ENCODE measurements around the gene SH3GLB2.

SH3GLB2 gene

DNA sequence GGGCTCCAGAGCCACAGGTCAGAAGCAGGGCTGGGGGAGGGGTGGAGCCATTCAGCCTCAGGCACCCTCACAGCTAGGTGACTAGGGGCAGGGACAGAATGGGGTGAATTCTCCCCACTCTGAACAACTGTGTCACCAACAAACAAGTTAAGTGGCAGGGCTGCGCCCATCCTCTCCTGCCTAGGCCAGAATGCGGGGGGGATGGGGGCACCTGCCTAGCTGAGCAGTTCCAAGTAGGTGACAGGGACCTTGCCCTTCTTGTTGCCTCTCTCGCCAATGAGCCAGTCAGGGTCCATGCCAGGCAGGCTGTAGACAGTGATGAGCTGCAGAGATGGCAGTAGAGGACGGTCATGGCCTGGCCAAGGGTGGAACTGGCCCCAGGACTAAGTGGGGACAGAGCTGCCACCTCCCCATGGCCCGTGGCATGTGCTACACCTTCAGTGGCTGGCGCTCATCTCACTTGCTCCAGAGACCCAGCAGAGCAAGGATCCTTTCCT lies 19.6 kb downstream of the SH3GLB2 start:
- Histone ChIP-seq H3K4me1 (ENCODE audit: insufficient read depth, low read length, severe bottlenecking) (no peaks in the 10 kb centered on the region), H3K27ac (ENCODE audit: low read depth, low read length, poor library complexity, severe bottlenecking) (no peak overlapping the region), H3K27me3 (ENCODE audit: insufficient read depth, low read length) (no peaks in the 10 kb centered on the region), H2AFZ (ENCODE audit: low read length) (no peak overlapping the region), H3K9me2 (ENCODE audit: low read depth, low read length) (no peaks in the 10 kb centered on the region), H3F3A (ENCODE audit: insufficient read depth, low read length) (no peaks in the 10 kb centered on the region), H3K36me3 (ENCODE audit: insufficient read depth, low read length) (peaks cover 80% of the 10 kb centered on the region), H4K20me1 (ENCODE audit: insufficient read depth, low read length) (no peaks in the 10 kb centered on the region), H3K9ac (ENCODE audit: low read length) (no peak overlapping the region), H3K79me2 (ENCODE audit: insufficient read depth, low read length) (no peaks in the 10 kb centered on the region), H3K4me3 (ENCODE audit: low read depth, low read length, poor library complexity, severe bottlenecking) (no peak overlapping the region), H3K4me2 (ENCODE audit: low read length) (no peak overlapping the region), H3K9me3 (ENCODE audit: low read length) (no peaks in the 10 kb centered on the region)
- TF ChIP-seq EZH2 (IDR thresholded peaks at IDR 0.05; ENCODE audit: borderline replicate concordance, low read length): no peak
- TF ChIP-seq, protein P1, sequence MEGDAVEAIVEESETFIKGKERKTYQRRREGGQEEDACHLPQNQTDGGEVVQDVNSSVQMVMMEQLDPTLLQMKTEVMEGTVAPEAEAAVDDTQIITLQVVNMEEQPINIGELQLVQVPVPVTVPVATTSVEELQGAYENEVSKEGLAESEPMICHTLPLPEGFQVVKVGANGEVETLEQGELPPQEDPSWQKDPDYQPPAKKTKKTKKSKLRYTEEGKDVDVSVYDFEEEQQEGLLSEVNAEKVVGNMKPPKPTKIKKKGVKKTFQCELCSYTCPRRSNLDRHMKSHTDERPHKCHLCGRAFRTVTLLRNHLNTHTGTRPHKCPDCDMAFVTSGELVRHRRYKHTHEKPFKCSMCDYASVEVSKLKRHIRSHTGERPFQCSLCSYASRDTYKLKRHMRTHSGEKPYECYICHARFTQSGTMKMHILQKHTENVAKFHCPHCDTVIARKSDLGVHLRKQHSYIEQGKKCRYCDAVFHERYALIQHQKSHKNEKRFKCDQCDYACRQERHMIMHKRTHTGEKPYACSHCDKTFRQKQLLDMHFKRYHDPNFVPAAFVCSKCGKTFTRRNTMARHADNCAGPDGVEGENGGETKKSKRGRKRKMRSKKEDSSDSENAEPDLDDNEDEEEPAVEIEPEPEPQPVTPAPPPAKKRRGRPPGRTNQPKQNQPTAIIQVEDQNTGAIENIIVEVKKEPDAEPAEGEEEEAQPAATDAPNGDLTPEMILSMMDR (IDR thresholded peaks at IDR 0.05; ENCODE audit: low read length): no peak

GRCh38 chr9:129007766-129008468 lies 20.2 kb downstream of the SH3GLB2 start:
- Histone ChIP-seq H2AFZ (ENCODE audit: low read length) (no peak overlapping the region), H3K4me2 (ENCODE audit: low read length) (no peak overlapping the region), H3F3A (ENCODE audit: insufficient read depth, low read length) (no peaks in the 10 kb centered on the region), H3K9me2 (ENCODE audit: low read depth, low read length) (no peaks in the 10 kb centered on the region), H3K27ac (ENCODE audit: low read depth, low read length, poor library complexity, severe bottlenecking) (no peak overlapping the region), H4K20me1 (ENCODE audit: insufficient read depth, low read length) (no peaks in the 10 kb centered on the region), H3K4me3 (ENCODE audit: low read depth, low read length, poor library complexity, severe bottlenecking) (no peak overlapping the region), H3K79me2 (ENCODE audit: insufficient read depth, low read length) (no peaks in the 10 kb centered on the region), H3K9me3 (ENCODE audit: low read length) (no peaks in the 10 kb centered on the region), H3K36me3 (ENCODE audit: insufficient read depth, low read length) (peaks cover 80% of the 10 kb centered on the region), H3K9ac (ENCODE audit: low read length) (no peak overlapping the region), H3K4me1 (ENCODE audit: insufficient read depth, low read length, severe bottlenecking) (no peaks in the 10 kb centered on the region), H3K27me3 (ENCODE audit: insufficient read depth, low read length) (no peaks in the 10 kb centered on the region)
- TF ChIP-seq, protein P1 (IDR thresholded peaks at IDR 0.05; ENCODE audit: low read length): no peak
- no peak for TF ChIP-seq EZH2 (IDR thresholded peaks at IDR 0.05; ENCODE audit: borderline replicate concordance, low read length)

DNA sequence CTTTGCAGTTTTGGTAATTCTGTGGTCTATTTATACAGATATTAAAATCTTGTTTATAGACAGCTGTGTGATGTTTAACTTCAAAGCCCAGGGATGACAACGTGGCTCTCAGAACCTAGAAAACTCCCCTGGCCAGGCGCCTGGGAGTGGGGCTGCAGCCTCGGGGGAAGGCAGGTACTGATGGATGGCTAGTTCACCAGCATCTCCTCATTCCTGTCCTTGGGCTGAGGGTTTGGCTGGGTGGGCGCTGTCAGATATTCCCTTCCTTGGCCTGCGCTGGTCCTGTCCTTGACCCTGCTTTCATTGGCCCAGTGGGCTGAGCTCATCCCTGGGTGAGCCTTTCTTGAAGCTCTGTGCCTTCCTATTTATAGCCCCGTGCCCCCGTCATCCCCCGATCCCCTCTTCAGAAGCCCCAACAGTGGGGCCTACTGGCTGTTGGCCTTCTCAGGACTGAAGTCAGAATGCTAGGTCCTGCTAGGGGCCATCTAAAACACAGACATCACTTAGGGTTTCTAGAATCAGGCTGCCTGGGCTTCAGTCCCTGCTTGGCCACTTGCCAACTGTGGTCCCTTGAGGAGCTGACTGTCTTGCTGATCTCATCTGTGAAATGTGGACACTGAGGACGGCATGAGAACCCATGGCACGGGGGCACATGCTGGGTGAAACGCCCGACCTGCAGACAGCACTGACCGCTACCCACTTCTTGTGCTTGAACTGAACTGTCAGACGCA lies 20.9 kb downstream of the SH3GLB2 start:
- Histone ChIP-seq H3K4me1 (ENCODE audit: insufficient read depth, low read length, severe bottlenecking) (no peaks in the 10 kb centered on the region), H3K9me3 (ENCODE audit: low read length) (no peaks in the 10 kb centered on the region), H3K27me3 (ENCODE audit: insufficient read depth, low read length) (no peaks in the 10 kb centered on the region), H3F3A (ENCODE audit: insufficient read depth, low read length) (no peaks in the 10 kb centered on the region), H3K27ac (ENCODE audit: low read depth, low read length, poor library complexity, severe bottlenecking) (no peak overlapping the region), H3K4me2 (ENCODE audit: low read length) (no peak overlapping the region), H4K20me1 (ENCODE audit: insufficient read depth, low read length) (no peaks in the 10 kb centered on the region), H3K9me2 (ENCODE audit: low read depth, low read length) (no peaks in the 10 kb centered on the region), H3K36me3 (ENCODE audit: insufficient read depth, low read length) (peaks cover 83% of the 10 kb centered on the region), H3K79me2 (ENCODE audit: insufficient read depth, low read length) (no peaks in the 10 kb centered on the region), H3K9ac (ENCODE audit: low read length) (no peak overlapping the region), H2AFZ (ENCODE audit: low read length) (no peak overlapping the region), H3K4me3 (ENCODE audit: low read depth, low read length, poor library complexity, severe bottlenecking) (no peak overlapping the region)
- TF ChIP-seq, protein P1 (IDR thresholded peaks at IDR 0.05; ENCODE audit: low read length): peak; percentile 8; the same call in 1 of the 2 replicates
- no peak for TF ChIP-seq EZH2 (IDR thresholded peaks at IDR 0.05; ENCODE audit: borderline replicate concordance, low read length)

Measured in OCI-LY1 (cell line).